Measurements from ENCODE around the gene P2RY6. TPM values are rescaled to one million over a fixed set of nuclear protein-coding genes. Genes with fewer than 3 reads are reported as not detected.
A peak's percentile ranks its signal among the peaks of the same experiment; 100 is the strongest.

P2RY6 gene
- total RNA-seq, 2 experiments from 2014 or later = not detected

- CTCF ChIA-PET = interaction anchor here (1.4 to 3.7 kb wide), 5 partner anchors 11 to 47 kb away, joined by 3 to 17 read pairs (median 6); no protein-coding TSS in a partner anchor
- TF ChIP-seq CTCF (IDR thresholded peaks at IDR 0.05) = no peak
- Mint-ChIP-seq H3K4me1 (ENCODE audit: low read depth) (no peaks in the 10 kb centered on the region), H3K36me3 (ENCODE audit: low read depth) (no peaks in the 10 kb centered on the region), H3K4me3 (no peak overlapping the region), H3K27me3 (peaks cover 7% of the 10 kb centered on the region), H3K9me3 (no peaks in the 10 kb centered on the region), H3K27ac (no peak overlapping the region)
- intact Hi-C loops (cut with micrococcal nuclease) = no loop called here
- ATAC-seq (peak; percentile 28), DNase-seq (no peak)
- POLR2A ChIA-PET = no interaction called here
Observed at GRCh38 chr11:73313652-73314051, 41.5 kb downstream of the P2RY6 start.

- no peak overlapping the region for H3K27ac Mint-ChIP-seq
- H3K9me3 Mint-ChIP-seq = no peaks in the 10 kb centered on the region
- no peaks in the 10 kb centered on the region for H3K4me1 Mint-ChIP-seq (ENCODE audit: low read depth)
- ChIA-PET CTCF (interaction anchor here (0.8 to 3.7 kb wide), 8 partner anchors 11 to 46 kb away, joined by 3 to 17 read pairs (median 4); no protein-coding TSS in a partner anchor), POLR2A (interaction anchor here (1.2 kb wide), 1 partner anchor 63 kb away, joined by 4 read pairs; no protein-coding TSS in a partner anchor)
- no peaks in the 10 kb centered on the region for H3K36me3 Mint-ChIP-seq (ENCODE audit: low read depth)
- peaks cover 7% of the 10 kb centered on the region for H3K27me3 Mint-ChIP-seq
- H3K4me3 Mint-ChIP-seq = no peak overlapping the region
- no peak for TF ChIP-seq CTCF (IDR thresholded peaks at IDR 0.05)
- ATAC-seq (peak; percentile 23), DNase-seq (no peak)
- intact Hi-C loops (cut with micrococcal nuclease) = no loop called here
Observed at GRCh38 chr11:73314117-73314961, 42.2 kb downstream of the P2RY6 start.

GRCh38 chr11:73315293-73316020 is 43.3 kb downstream of the P2RY6 start:
- H3K27me3 Mint-ChIP-seq = no peaks in the 10 kb centered on the region
- POLR2A ChIA-PET = interaction anchor here (1.2 kb wide), 1 partner anchor 62 kb away, joined by 4 read pairs; no protein-coding TSS in a partner anchor
- ATAC-seq = no peak
- H3K27ac Mint-ChIP-seq = no peak overlapping the region
- H3K4me3 Mint-ChIP-seq = no peak overlapping the region
- DNase-seq = no peak
- no peaks in the 10 kb centered on the region for H3K36me3 Mint-ChIP-seq (ENCODE audit: low read depth)
- TF ChIP-seq CTCF (IDR thresholded peaks at IDR 0.05) = no peak
- intact Hi-C loops (cut with micrococcal nuclease) = no loop called here
- no peaks in the 10 kb centered on the region for H3K9me3 Mint-ChIP-seq
- CTCF ChIA-PET = interaction anchor here (0.8 to 1.8 kb wide), 4 partner anchors 17 to 36 kb away, joined by 4 read pairs; no protein-coding TSS in a partner anchor
- H3K4me1 Mint-ChIP-seq (ENCODE audit: low read depth) = no peaks in the 10 kb centered on the region

GRCh38 chr11:73316422-73316821 is 44.3 kb downstream of the P2RY6 start:
- Mint-ChIP-seq H3K4me3 (no peak overlapping the region), H3K36me3 (ENCODE audit: low read depth) (no peaks in the 10 kb centered on the region), H3K27ac (no peak overlapping the region), H3K27me3 (no peaks in the 10 kb centered on the region), H3K9me3 (no peaks in the 10 kb centered on the region), H3K4me1 (ENCODE audit: low read depth) (no peaks in the 10 kb centered on the region)
- intact Hi-C loops (cut with micrococcal nuclease) = no loop called here
- ATAC-seq (no peak), DNase-seq (no peak)
- ChIA-PET CTCF (interaction anchor here (0.9 to 1.2 kb wide), 2 partner anchors 10 to 19 kb away, joined by 4 read pairs; no protein-coding TSS in a partner anchor), POLR2A (no interaction called here)
- TF ChIP-seq CTCF (IDR thresholded peaks at IDR 0.05) = no peak
